ENCODE measurements around the gene CROCC2.

Gene CROCC2

GRCh38 chr2:241018051-241018891 is 112.1 kb downstream of the CROCC2 start:
- TF ChIP-seq POLR2AphosphoS5 (IDR thresholded peaks at IDR 0.05; ENCODE audit: low read depth) (no peak), CTCF (IDR thresholded peaks at IDR 0.05; ENCODE audit: insufficient read depth, low read length) (no peak), REST (IDR thresholded peaks at IDR 0.05; ENCODE audit: insufficient replicate concordance, low read depth) (no peak), SPI1 (IDR thresholded peaks at IDR 0.05; ENCODE audit: borderline replicate concordance, low read depth) (no peak), GABPA (IDR thresholded peaks at IDR 0.05; ENCODE audit: low read depth) (no peak)
- H3K27me3 ChIP-seq (ENCODE audit: insufficient read depth, poor library complexity, severe bottlenecking) = no peaks in the 10 kb centered on the region
- no peak overlapping the region for H3K4me3 ChIP-seq (replicated peaks; ENCODE audit: insufficient read depth, low read length)
- no peak for DNase-seq (ENCODE audit: low read depth in 1 of 2, low spot score in 1 of 2)
- H3K27ac ChIP-seq (replicated peaks) = no peak overlapping the region

- no peak overlapping the region for H3K27ac ChIP-seq (replicated peaks)
- no peaks in the 10 kb centered on the region for H3K27me3 ChIP-seq (ENCODE audit: insufficient read depth, poor library complexity, severe bottlenecking)
- DNase-seq (ENCODE audit: low read depth in 1 of 2, low spot score in 1 of 2) = no peak
- TF ChIP-seq SPI1 (IDR thresholded peaks at IDR 0.05; ENCODE audit: borderline replicate concordance, low read depth) (no peak), POLR2AphosphoS5 (IDR thresholded peaks at IDR 0.05; ENCODE audit: low read depth) (no peak), CTCF (IDR thresholded peaks at IDR 0.05; ENCODE audit: insufficient read depth, low read length) (no peak), GABPA (IDR thresholded peaks at IDR 0.05; ENCODE audit: low read depth) (no peak), REST (IDR thresholded peaks at IDR 0.05; ENCODE audit: insufficient replicate concordance, low read depth) (no peak)
- no peak overlapping the region for H3K4me3 ChIP-seq (replicated peaks; ENCODE audit: insufficient read depth, low read length)
These were observed 113.5 kb downstream of the CROCC2 start for GRCh38 chr2:241019441-241020139.

GRCh38 chr2:241020201-241020600 is 114.1 kb downstream of the CROCC2 start:
- no peak for TF ChIP-seq REST (IDR thresholded peaks at IDR 0.05; ENCODE audit: insufficient replicate concordance, low read depth)
- TF ChIP-seq GABPA (IDR thresholded peaks at IDR 0.05; ENCODE audit: low read depth) = no peak
- no peak for TF ChIP-seq SPI1 (IDR thresholded peaks at IDR 0.05; ENCODE audit: borderline replicate concordance, low read depth)
- no peak for TF ChIP-seq POLR2AphosphoS5 (IDR thresholded peaks at IDR 0.05; ENCODE audit: low read depth)
- no peak for TF ChIP-seq CTCF (IDR thresholded peaks at IDR 0.05; ENCODE audit: insufficient read depth, low read length)

More at GRCh38 chr2:241020201-241020600, 114.1 kb downstream of the CROCC2 start:
- Histone ChIP-seq H3K4me3 (replicated peaks; ENCODE audit: insufficient read depth, low read length) (no peak overlapping the region), H3K27ac (replicated peaks) (no peak overlapping the region), H3K27me3 (ENCODE audit: insufficient read depth, poor library complexity, severe bottlenecking) (no peaks in the 10 kb centered on the region)
- no peak for DNase-seq (ENCODE audit: low read depth in 1 of 2, low spot score in 1 of 2)

Measured in HL-60 (cell line).